HCT116 (cell line): ENCODE data around the gene CATSPERD. TPM values are rescaled to one million over a fixed set of nuclear protein-coding genes. Genes with fewer than 3 reads are reported as not detected.

Experiments used
- ATAC-seq: fragments of 200-7000 bp; cut with Tn5 transposase; 2 replicates; pipeline ENCODE4 v1.9.1; 2020; ENCODE audit warnings: mild to moderate bottlenecking, moderate library complexity
- BruUV-seq: library from RNA; stranded (reverse); fragments of 400-500 nt; replicated peaks from 2 replicates; lab custom pipeline; 2021; lab: Mats Ljungman, UMichigan
- CTCF ChIA-PET: fragments of 300-600 bp; sonication (Branson Sonifier 250); formaldehyde crosslinking; loops from one replicate; lab custom pipeline; 2021; ENCODE audit warnings: antibody characterized with exemption; lab: Charles Lee
- POLR2A ChIA-PET: fragments of 300-600, 350-600 bp; sonication (Branson Sonifier 250); formaldehyde crosslinking; loops from one replicate; lab custom pipeline; 2021; ENCODE audit warnings: antibody characterized with exemption; lab: Charles Lee
- RAD21 ChIA-PET, 2 experiments: fragments of 300-600 bp; sonication (Branson Sonifier 250); formaldehyde crosslinking; loops; one replicate each; lab custom pipeline; 2023; ENCODE audit warnings: low total read pairs in 2 of 2; ENCODE audit not compliant: uncharacterized antibody in 2 of 2, unreplicated experiment in 2 of 2, low non-redundant PET in 1 of 2; lab: Charles Lee
- DNase-seq: peaks from one replicate; pipeline ENCODE4 v3.0.0-alpha.2; 2010; ENCODE audit warnings: low read depth, low spot score
- H2AFZ ChIP-seq: fragments of 200-600 bp; shearing (Covaris generic), sonication (generic); 2 replicates; pipeline ENCODE4 v1.6.1; 2017; ENCODE audit warnings: low read depth, mixed run types, mixed read lengths, antibody characterized with exemption, low read length; ENCODE audit not compliant: poor library complexity, severe bottlenecking
- H3K27ac ChIP-seq: 2 replicates; pipeline ENCODE4 v1.5.1; 2012; ENCODE audit warnings: low read depth, low read length
- H3K27me3 ChIP-seq: fragments of 200-600 bp; sonication (generic); 2 replicates; pipeline ENCODE4 v1.6.1; 2016; ENCODE audit warnings: mixed run types, low read length, mixed read lengths; ENCODE audit not compliant: insufficient read depth
- H3K36me3 ChIP-seq, 2 experiments: fragments of 200-500 bp in 1 of 2; fragments of 200-600 bp in 1 of 2; sonication (Bioruptor generic) in 1 of 2; sonication (generic) in 1 of 2; 2 replicates each; pipeline versions ENCODE4 v1.5.1 to v1.6.1; 2014 to 2016; ENCODE audit warnings: low read length in 2 of 2, inconsistent platforms in 1 of 2, mixed read lengths in 1 of 2, mixed run types in 1 of 2; ENCODE audit not compliant: insufficient read depth in 2 of 2, control insufficient read depth in 1 of 2
- H3K4me1 ChIP-seq, 2 experiments: fragments of 200-600 bp in 1 of 2; sonication (generic) in 1 of 2; 2 replicates each; pipeline versions ENCODE4 v1.5.1 to v1.6.1; 2012 to 2017; ENCODE audit warnings: low read length in 2 of 2, inconsistent platforms in 1 of 2, mild to moderate bottlenecking in 1 of 2, mixed read lengths in 1 of 2, mixed run types in 1 of 2, moderate library complexity in 1 of 2; ENCODE audit not compliant: insufficient read depth in 2 of 2, control insufficient read depth in 1 of 2
- H3K4me2 ChIP-seq: fragments of 200-600 bp; sonication (generic); 2 replicates; pipeline ENCODE4 v1.6.1; 2017; ENCODE audit warnings: mixed run types, low read length, mixed read lengths
- H3K4me3 ChIP-seq, 2 experiments: fragments of 200-600 bp in 1 of 2; sonication (generic) in 1 of 2; replicated peaks in 1 of 2; 2 replicates each; pipeline ENCODE4 v1.5.1; 2011 to 2016; ENCODE audit warnings: low read length in 2 of 2, control low read depth in 1 of 2, low read depth in 1 of 2, mild to moderate bottlenecking in 1 of 2, mixed read lengths in 1 of 2, mixed run types in 1 of 2
- H3K79me2 ChIP-seq: fragments of 200-600 bp; sonication (generic); 2 replicates; pipeline ENCODE4 v1.6.1; 2017; ENCODE audit warnings: mild to moderate bottlenecking, mixed run types, low read length, moderate library complexity, mixed read lengths; ENCODE audit not compliant: insufficient read depth
- H3K9ac ChIP-seq: fragments of 200-600 bp; sonication (generic); 2 replicates; pipeline ENCODE4 v1.6.1; 2016; ENCODE audit warnings: low read length, mixed read lengths
- H3K9me2 ChIP-seq: fragments of 200-600 bp; sonication (generic), shearing (Covaris generic); 2 replicates; pipeline ENCODE4 v1.6.1; 2017; ENCODE audit warnings: mixed run types, mild to moderate bottlenecking, moderate library complexity; ENCODE audit not compliant: insufficient read depth
- H3K9me3 ChIP-seq, 2 experiments: fragments of 200-500 bp in 1 of 2; fragments of 200-600 bp in 1 of 2; sonication (Bioruptor generic) in 1 of 2; sonication (generic) in 1 of 2; 2 replicates each; pipeline ENCODE4 v1.6.1; 2014 to 2017; ENCODE audit warnings: low read length in 2 of 2, mixed read lengths in 2 of 2, inconsistent platforms in 1 of 2, low read depth in 1 of 2, mild to moderate bottlenecking in 1 of 2, mixed run types in 1 of 2, moderate library complexity in 1 of 2; ENCODE audit not compliant: control insufficient read depth in 1 of 2, insufficient read depth in 1 of 2
- H4K20me1 ChIP-seq: fragments of 200-600 bp; sonication (generic), shearing (Covaris generic); 2 replicates; pipeline ENCODE4 v1.6.1; 2017; ENCODE audit warnings: mixed run types, mild to moderate bottlenecking, moderate library complexity; ENCODE audit not compliant: insufficient read depth
- CBX3 ChIP-seq: IDR thresholded peaks from 2 replicates; pipeline ENCODE4 v1.6.1; 2012; ENCODE audit warnings: low read depth
- EGR1 ChIP-seq: IDR thresholded peaks from 2 replicates; pipeline ENCODE4 v1.6.1; 2012; ENCODE audit warnings: low read depth
- FOSL1 ChIP-seq: IDR thresholded peaks from 2 replicates; pipeline ENCODE4 v1.6.1; 2012; ENCODE audit warnings: low read depth
- JUND ChIP-seq: IDR thresholded peaks from 2 replicates; pipeline ENCODE4 v1.6.1; 2012
- POLR2A ChIP-seq: IDR thresholded peaks from 2 replicates; pipeline ENCODE4 v1.7.0; 2011; ENCODE audit warnings: borderline replicate concordance; ENCODE audit not compliant: insufficient read depth, insufficient read length; ENCODE audit errors: extremely low read depth
- RAD21 ChIP-seq: IDR thresholded peaks from 2 replicates; pipeline ENCODE4 v1.6.1; 2012; ENCODE audit warnings: low read depth, mild to moderate bottlenecking
- SIN3A ChIP-seq: IDR thresholded peaks from 2 replicates; pipeline ENCODE4 v1.6.1; 2012; ENCODE audit warnings: low read depth
- SRF ChIP-seq: IDR thresholded peaks from 2 replicates; pipeline ENCODE4 v1.6.1; 2012; ENCODE audit warnings: low read depth
- intact Hi-C: fragments of 100-400 bp; cut with micrococcal nuclease; formaldehyde crosslinking; loops from 2 replicates; pipeline ENCODE4 v1.10.0; 2022
- total RNA-seq: library from RNA; stranded (reverse); gene quantifications from one replicate; pipeline ENCODE4 v1.2.1, GENCODE V29; 2021; ENCODE audit not compliant: unreplicated experiment
- TF ChIP-seq, protein P1 (sequence below): IDR thresholded peaks from 2 replicates; pipeline ENCODE4 v1.6.1; 2012
- TF ChIP-seq, protein P2 (sequence below): IDR thresholded peaks from 2 replicates; pipeline ENCODE4 v1.6.1; 2012

CATSPERD gene
- total RNA-seq, 1 experiment from 2014 or later: not detected

DNA sequence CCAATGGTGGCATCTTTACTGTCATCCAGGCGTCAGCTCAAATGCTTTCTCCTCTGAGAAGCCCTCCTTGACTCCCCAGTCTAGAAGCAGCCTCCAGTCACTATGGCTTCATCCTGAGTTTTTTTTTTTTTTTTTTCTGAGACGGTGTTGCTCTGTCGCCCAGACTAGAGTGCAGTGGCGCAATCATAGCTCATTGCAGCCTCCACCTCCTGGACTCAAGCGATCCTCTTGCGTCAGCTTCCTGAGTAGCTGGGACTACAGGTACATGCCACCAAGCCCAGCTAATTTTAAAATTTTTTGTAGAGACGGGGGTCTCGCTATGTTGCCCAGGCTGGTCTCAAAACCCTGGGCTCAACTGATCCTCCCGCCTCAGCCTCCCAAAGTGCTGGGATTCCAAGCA is 88.6 kb downstream of the CATSPERD start:
- intact Hi-C loops: no loop called here

DNA sequence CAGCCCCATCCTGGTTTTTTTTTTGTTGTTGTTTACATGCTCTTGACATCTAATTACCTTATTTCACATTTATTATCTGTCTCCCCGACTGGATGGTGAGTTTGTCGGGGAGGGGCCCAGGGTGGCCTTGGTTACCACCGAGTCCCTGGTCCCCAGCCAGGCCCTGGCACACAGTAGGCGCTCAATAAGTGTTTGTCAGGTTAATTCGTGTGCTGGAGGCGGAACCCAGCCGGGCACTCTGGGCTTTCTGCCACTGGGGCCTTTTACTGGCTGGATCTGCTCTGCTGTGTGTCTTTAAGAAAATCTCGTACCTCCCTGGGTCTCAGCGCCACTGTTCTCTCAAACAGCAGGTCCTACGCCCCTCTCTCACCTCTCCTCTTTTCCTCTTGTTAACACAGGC is 89.0 kb downstream of the CATSPERD start:
- H3K9ac ChIP-seq: no peak overlapping the region
- DNase-seq (no peak), ATAC-seq (no peak)
- H3K27ac ChIP-seq: no peak overlapping the region
- ChIA-PET CTCF (interaction anchor here (0.7 to 2.1 kb wide), 2 partner anchors 120 to 650 kb away, joined by 4 read pairs; partner anchors contain the start of gene SLC25A23), POLR2A (interaction anchor here (0.9 to 2.8 kb wide), 2 partner anchors 18 to 19 kb away, joined by 3 to 9 read pairs; partner anchors contain the start of gene DUS3L), RAD21 (no interaction called here)
- intact Hi-C loops: no loop called here
- H3K4me3 ChIP-seq: no peak overlapping the region
- no peaks in the 10 kb centered on the region for H3K27me3 ChIP-seq
- no peaks in the 10 kb centered on the region for H3K36me3 ChIP-seq
- no peak overlapping the region for H2AFZ ChIP-seq
- peaks cover 2 to 12% of the 10 kb centered on the region in 2 experiments for H3K4me1 ChIP-seq
- no TSS peak for BruUV-seq
- TF ChIP-seq EGR1: no peak
- no peak for TF ChIP-seq POLR2A
- TF ChIP-seq JUND: no peak
- TF ChIP-seq, protein P1, sequence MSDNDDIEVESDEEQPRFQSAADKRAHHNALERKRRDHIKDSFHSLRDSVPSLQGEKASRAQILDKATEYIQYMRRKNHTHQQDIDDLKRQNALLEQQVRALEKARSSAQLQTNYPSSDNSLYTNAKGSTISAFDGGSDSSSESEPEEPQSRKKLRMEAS: no peak
- H4K20me1 ChIP-seq: no peaks in the 10 kb centered on the region
- H3K9me2 ChIP-seq: no peaks in the 10 kb centered on the region
- no peaks in the 10 kb centered on the region for H3K79me2 ChIP-seq
- no peaks in the 10 kb centered on the region for H3K9me3 ChIP-seq
- H3K4me2 ChIP-seq: no peak overlapping the region

More for the DNA sequence above, 88.6 kb downstream of the CATSPERD start:
- DNase-seq: no peak
- no peak overlapping the region for H3K9ac ChIP-seq
- POLR2A ChIA-PET: interaction anchor here (0.9 to 2.8 kb wide), 2 partner anchors 18 to 19 kb away, joined by 3 to 9 read pairs; partner anchors contain the start of gene DUS3L
- peaks cover 5 to 16% of the 10 kb centered on the region in 2 experiments for H3K4me1 ChIP-seq
- TF ChIP-seq RAD21 (no peak), SRF (no peak), CBX3 (no peak), SIN3A (no peak), FOSL1 (no peak)
- TF ChIP-seq, protein P2, sequence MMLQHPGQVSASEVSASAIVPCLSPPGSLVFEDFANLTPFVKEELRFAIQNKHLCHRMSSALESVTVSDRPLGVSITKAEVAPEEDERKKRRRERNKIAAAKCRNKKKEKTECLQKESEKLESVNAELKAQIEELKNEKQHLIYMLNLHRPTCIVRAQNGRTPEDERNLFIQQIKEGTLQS: no peak
- no peaks in the 10 kb centered on the region for H3K27me3 ChIP-seq
- no peaks in the 10 kb centered on the region for H3K9me3 ChIP-seq
- BruUV-seq: no TSS peak
- no peaks in the 10 kb centered on the region for H3K36me3 ChIP-seq
- no peak for ATAC-seq
- no peaks in the 10 kb centered on the region for H4K20me1 ChIP-seq
- RAD21 ChIA-PET: no interaction called here
- CTCF ChIA-PET: interaction anchor here (2.1 kb wide), 1 partner anchor 120 kb away, joined by 4 read pairs; no protein-coding TSS in a partner anchor
- H3K4me3 ChIP-seq: no peak overlapping the region
- no peaks in the 10 kb centered on the region for H3K9me2 ChIP-seq
- no peak overlapping the region for H2AFZ ChIP-seq
- no peak overlapping the region for H3K4me2 ChIP-seq
- no peak overlapping the region for H3K27ac ChIP-seq
- no peaks in the 10 kb centered on the region for H3K79me2 ChIP-seq
